Mesothelial cell of epicardium (in vitro differentiated cells): ENCODE measurements around the gene CCDC149. TPM values are rescaled to one million over a fixed set of nuclear protein-coding genes. Genes with fewer than 3 reads are reported as not detected.
A peak's percentile ranks its signal among the peaks of the same experiment; 100 is the strongest.

Source experiments
- DNase-seq, 2 experiments: peaks; one replicate each; pipeline ENCODE4 v3.0.0; 2021; ENCODE audit warnings: low spot score in 2 of 2; ENCODE audit not compliant: unreplicated experiment in 2 of 2
- H3K27ac Mint-ChIP-seq: 2 replicates; pipeline ENCODE4 v1.8.0; 2021; ENCODE audit warnings: mixed read lengths
- H3K27me3 Mint-ChIP-seq: 2 replicates; pipeline ENCODE4 v1.8.0; 2021; ENCODE audit warnings: low read depth, mixed read lengths
- H3K36me3 Mint-ChIP-seq: 2 replicates; pipeline ENCODE4 v1.8.0; 2021; ENCODE audit warnings: mixed read lengths
- H3K4me1 Mint-ChIP-seq: 2 replicates; pipeline ENCODE4 v1.8.0; 2021; ENCODE audit warnings: mixed read lengths
- H3K4me3 Mint-ChIP-seq: 2 replicates; pipeline ENCODE4 v1.8.0; 2021; ENCODE audit warnings: mild to moderate bottlenecking, moderate library complexity, mixed read lengths
- H3K9me3 Mint-ChIP-seq: 2 replicates; pipeline ENCODE4 v1.8.0; 2021; ENCODE audit warnings: mixed read lengths
- total RNA-seq: library from RNA; stranded (reverse); gene quantifications from 3 replicates; pipeline ENCODE4 v1.2.1, GENCODE V29; 2021
- TF ChIP-seq, protein P1 (sequence below): fragments of 200-600 bp; sonication (generic); IDR thresholded peaks from one replicate; pipeline ENCODE4 v1.5.0; 2021; ENCODE audit warnings: antibody characterized with exemption; ENCODE audit not compliant: unreplicated experiment

The CCDC149 gene
- total RNA-seq, 1 donor from 2014 or later = 16.2 TPM

DNA sequence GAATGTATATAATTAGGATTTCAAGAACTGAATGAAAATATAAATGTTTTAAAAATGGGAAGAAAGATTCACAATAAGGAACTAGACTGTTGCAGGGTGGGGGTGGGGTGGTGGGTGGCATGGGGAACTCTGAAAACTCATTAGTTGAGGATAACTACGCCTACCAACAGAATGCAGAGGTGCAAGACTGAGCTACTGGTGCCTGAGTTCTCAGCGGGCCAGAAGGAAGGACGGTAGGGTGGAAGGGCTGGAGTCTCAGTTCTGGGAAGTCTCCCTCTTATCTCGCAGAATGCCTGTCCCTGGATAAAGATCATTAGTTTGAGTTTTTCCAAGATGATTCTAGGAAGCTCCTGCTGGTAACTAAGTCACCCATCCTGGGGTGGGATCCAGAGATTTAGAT lies 118.8 kb downstream of the CCDC149 start:
- Mint-ChIP-seq H3K27ac (no peak overlapping the region), H3K36me3 (no peaks in the 10 kb centered on the region), H3K4me3 (no peak overlapping the region), H3K4me1 (peaks cover 15% of the 10 kb centered on the region), H3K27me3 (peaks cover 32% of the 10 kb centered on the region), H3K9me3 (no peaks in the 10 kb centered on the region)
- TF ChIP-seq, protein P1, sequence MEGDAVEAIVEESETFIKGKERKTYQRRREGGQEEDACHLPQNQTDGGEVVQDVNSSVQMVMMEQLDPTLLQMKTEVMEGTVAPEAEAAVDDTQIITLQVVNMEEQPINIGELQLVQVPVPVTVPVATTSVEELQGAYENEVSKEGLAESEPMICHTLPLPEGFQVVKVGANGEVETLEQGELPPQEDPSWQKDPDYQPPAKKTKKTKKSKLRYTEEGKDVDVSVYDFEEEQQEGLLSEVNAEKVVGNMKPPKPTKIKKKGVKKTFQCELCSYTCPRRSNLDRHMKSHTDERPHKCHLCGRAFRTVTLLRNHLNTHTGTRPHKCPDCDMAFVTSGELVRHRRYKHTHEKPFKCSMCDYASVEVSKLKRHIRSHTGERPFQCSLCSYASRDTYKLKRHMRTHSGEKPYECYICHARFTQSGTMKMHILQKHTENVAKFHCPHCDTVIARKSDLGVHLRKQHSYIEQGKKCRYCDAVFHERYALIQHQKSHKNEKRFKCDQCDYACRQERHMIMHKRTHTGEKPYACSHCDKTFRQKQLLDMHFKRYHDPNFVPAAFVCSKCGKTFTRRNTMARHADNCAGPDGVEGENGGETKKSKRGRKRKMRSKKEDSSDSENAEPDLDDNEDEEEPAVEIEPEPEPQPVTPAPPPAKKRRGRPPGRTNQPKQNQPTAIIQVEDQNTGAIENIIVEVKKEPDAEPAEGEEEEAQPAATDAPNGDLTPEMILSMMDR = no peak
- DNase-seq = no peak

GRCh38 chr4:24793219-24794005 lies 119.4 kb downstream of the CCDC149 start:
- Mint-ChIP-seq H3K4me1 (peaks cover 15% of the 10 kb centered on the region), H3K27ac (no peak overlapping the region), H3K9me3 (peaks cover 4% of the 10 kb centered on the region), H3K36me3 (no peaks in the 10 kb centered on the region), H3K4me3 (no peak overlapping the region), H3K27me3 (peaks cover 26% of the 10 kb centered on the region)
- DNase-seq = no peak
- TF ChIP-seq, protein P1 = peak; percentile 24

DNA sequence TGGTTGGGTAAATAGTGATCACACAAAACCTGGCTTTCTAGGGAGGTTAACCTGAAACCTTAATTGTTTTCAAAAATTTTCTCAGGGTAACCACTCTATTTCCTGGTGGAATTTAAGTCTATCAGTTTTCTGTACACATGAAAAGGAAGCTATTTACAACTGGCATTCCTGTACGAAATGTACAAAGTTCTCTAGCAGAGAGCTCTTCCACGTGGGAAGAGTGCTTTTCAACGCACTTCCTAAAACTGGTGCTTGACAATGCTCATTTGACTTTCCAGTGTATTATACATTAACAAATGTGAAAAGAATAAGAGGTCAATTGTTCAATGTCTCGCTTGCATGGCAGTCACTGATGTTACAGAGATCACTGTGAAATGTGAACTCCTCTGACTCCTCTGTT lies 120.3 kb downstream of the CCDC149 start:
- no peak overlapping the region for H3K4me3 Mint-ChIP-seq
- no peak overlapping the region for H3K27ac Mint-ChIP-seq
- peaks cover 17% of the 10 kb centered on the region for H3K27me3 Mint-ChIP-seq
- TF ChIP-seq, protein P1 = no peak
- H3K4me1 Mint-ChIP-seq = peaks cover 15% of the 10 kb centered on the region
- H3K36me3 Mint-ChIP-seq = no peaks in the 10 kb centered on the region
- H3K9me3 Mint-ChIP-seq = peaks cover 8% of the 10 kb centered on the region
- no peak for DNase-seq

GRCh38 chr4:24791043-24791442 lies 121.8 kb downstream of the CCDC149 start:
- Mint-ChIP-seq H3K27me3 (peaks cover 9% of the 10 kb centered on the region), H3K4me3 (no peak overlapping the region), H3K4me1 (peaks cover 15% of the 10 kb centered on the region), H3K36me3 (no peaks in the 10 kb centered on the region), H3K27ac (no peak overlapping the region), H3K9me3 (peaks cover 16% of the 10 kb centered on the region)
- TF ChIP-seq, protein P1 = no peak
- no peak for DNase-seq

GRCh38 chr4:24783506-24783905 lies 129.3 kb downstream of the CCDC149 start:
- H3K27me3 Mint-ChIP-seq = peaks cover 21% of the 10 kb centered on the region
- DNase-seq = no peak
- no peaks in the 10 kb centered on the region for H3K36me3 Mint-ChIP-seq

More at GRCh38 chr4:24783506-24783905, 129.3 kb downstream of the CCDC149 start:
- TF ChIP-seq, protein P1 = no peak
- Mint-ChIP-seq H3K9me3 (peaks cover 13% of the 10 kb centered on the region), H3K27ac (no peak overlapping the region), H3K4me1 (peaks cover 12% of the 10 kb centered on the region), H3K4me3 (no peak overlapping the region)
